Stimulated activated naive CD4-positive, alpha-beta T cell (primary cell): Measurements from ENCODE around the gene ILDR1.
"Not testable (repeated sequence)": the region's sequence is repeated elsewhere in the genome, so short reads cannot be mapped to it uniquely, and the experiment has no call there.

Experiments
- DNase-seq, 6 experiments: peaks; one replicate each; lab custom pipeline; 2025; lab: John Stamatoyannopoulos, UW

ILDR1 gene

GRCh38 chr3:121948641-121949040 is 73.4 kb downstream of the ILDR1 start:
- DNase-seq, result no peak

GRCh38 chr3:121943431-121943830 is 78.6 kb downstream of the ILDR1 start:
- DNase-seq, result no peak

- no peak for DNase-seq
Observed at GRCh38 chr3:121942116-121942786, 79.8 kb downstream of the ILDR1 start.

GRCh38 chr3:121941592-121941991 is 80.5 kb downstream of the ILDR1 start:
- DNase-seq, result no peak

GRCh38 chr3:121938141-121938855 is 83.7 kb downstream of the ILDR1 start:
- not testable (repeated sequence) for DNase-seq
